ENCODE data around the gene HMGXB3.
A peak's percentile ranks its signal among the peaks of the same experiment; 100 is the strongest.

The HMGXB3 gene

DNA sequence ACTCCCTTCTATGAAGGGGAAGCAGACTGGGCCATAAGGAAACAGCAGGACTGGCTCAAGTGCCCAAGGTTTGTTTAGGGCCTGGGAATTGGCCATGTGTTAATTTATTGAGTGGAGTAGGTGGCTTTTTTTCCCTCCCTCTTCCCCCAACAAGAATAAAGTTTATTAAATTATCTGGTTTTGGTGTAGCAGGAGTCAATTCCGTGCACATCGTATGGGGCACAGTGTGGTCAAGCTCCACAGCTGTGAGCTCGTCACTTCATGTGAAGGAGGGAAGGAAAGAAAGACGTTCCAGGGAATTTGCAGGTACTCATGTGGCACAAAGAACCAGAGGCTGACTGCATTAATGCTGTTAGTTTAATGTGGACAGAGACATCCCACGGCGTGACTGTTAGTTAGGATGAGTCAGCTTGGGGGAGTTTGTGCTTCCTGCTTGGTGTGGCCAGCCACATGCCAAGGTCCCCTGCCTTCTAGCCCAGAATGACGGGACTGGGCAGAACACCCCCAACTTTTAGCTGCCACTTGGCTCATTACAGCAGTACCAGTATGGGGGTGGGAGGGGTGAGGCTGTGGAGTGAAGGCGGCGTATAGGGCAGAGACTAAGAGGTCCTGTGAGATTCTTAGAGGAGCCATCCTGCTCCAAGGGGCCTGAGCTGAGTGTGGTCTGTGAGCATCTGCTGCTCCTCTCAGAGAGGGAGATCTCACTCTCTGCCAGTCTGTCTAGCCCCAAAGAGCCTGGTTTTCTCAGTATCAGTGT is 52.6 kb downstream of the HMGXB3 start:
- Histone ChIP-seq H2BK12ac (ENCODE audit: low read length) (no peak overlapping the region), H4K8ac (ENCODE audit: low read depth, low read length) (no peak overlapping the region), H2AK5ac (ENCODE audit: low read depth, low read length) (no peak overlapping the region), H3K27me3 (ENCODE audit: control insufficient read depth in 3 of 3, insufficient read depth in 3 of 3, low read depth in 1 of 3, low read length in 3 of 3) (no peaks in the 10 kb centered on the region), H3K4me2 (ENCODE audit: insufficient read depth, low read length, poor library complexity, severe bottlenecking) (no peak overlapping the region), H2BK15ac (ENCODE audit: low read length) (no peak overlapping the region), H3K9ac (ENCODE audit: low read depth, low read length, poor library complexity) (no peak overlapping the region), H3K9me3 (replicated peaks in 1 of 2; ENCODE audit: control insufficient read depth in 2 of 2, insufficient read depth in 1 of 2, low read depth in 1 of 2, low read length in 2 of 2) (no peaks in the 10 kb centered on the region), H4K91ac (ENCODE audit: low read depth, low read length, poor library complexity) (no peak overlapping the region), H3K4ac (ENCODE audit: low read length) (no peak overlapping the region), H3K4me3 (ENCODE audit: low read length in 2 of 2) (no peak overlapping the region), H2BK120ac (ENCODE audit: low read depth, low read length) (no peak overlapping the region), H3K23ac (ENCODE audit: low read depth, low read length, poor library complexity) (no peak overlapping the region), H3K4me1 (ENCODE audit: control insufficient read depth in 2 of 2, insufficient read depth in 1 of 2, low read depth in 1 of 2, low read length in 2 of 2) (no peaks in the 10 kb centered on the region), H3K36me3 (replicated peaks in 1 of 2; ENCODE audit: control insufficient read depth in 2 of 2, insufficient read depth in 2 of 2, low read length in 2 of 2) (peaks cover 51 to 84% of the 10 kb centered on the region in 2 donors), H2AFZ (ENCODE audit: low read length) (no peak overlapping the region), H3K27ac (replicated peaks; ENCODE audit: low read length) (no peak overlapping the region), H3K79me1 (ENCODE audit: low read depth, low read length) (no peaks in the 10 kb centered on the region), H2BK5ac (ENCODE audit: low read length) (no peak overlapping the region), H3K18ac (ENCODE audit: low read length) (no peak overlapping the region), H3K14ac (ENCODE audit: low read length) (no peak overlapping the region)
- no peak for DNase-seq (ENCODE audit: low spot score)
- no CpG with 5 or more reads among the region's 9 CpGs for whole genome bisulfite sequencing, 2 donors (ENCODE audit: extremely low coverage in 2 of 2, insufficient read length in 2 of 2, insufficient replicate concordance in 1 of 2)

DNA sequence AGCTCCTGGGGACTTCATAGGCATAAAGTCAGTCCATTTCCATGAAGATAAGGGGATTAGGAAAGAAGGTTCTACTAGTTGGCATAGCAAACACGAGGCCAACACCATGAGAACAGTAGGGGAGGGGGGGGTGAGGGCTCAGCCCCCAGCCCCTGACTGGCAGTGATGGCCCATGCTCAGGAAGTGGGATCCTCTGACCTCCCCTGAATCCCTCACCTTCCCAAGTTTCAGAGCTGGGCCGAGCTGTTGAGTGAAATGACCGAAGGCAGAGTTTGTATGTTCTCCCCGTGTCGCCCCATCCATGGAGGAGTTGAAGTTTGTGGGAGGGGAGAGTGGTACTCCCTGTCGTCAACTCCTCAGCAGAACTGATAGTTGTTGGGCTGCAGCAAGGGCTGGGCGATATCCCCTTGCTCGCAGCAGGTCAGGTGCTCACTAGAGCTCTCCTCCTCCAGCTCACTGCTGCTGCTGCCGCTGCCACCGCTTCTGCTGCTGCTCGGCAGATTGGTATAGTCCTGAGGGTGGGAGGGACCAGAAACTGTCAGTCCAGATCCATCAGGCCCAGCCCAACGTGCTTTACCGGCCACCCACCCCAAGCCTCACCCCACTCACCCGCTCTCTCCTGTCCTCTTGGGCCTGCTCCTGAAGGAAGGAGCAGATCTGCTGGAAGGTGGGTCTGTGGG is 53.3 kb downstream of the HMGXB3 start:
- Histone ChIP-seq H2BK5ac (ENCODE audit: low read length) (no peak overlapping the region), H2BK12ac (ENCODE audit: low read length) (no peak overlapping the region), H2BK15ac (ENCODE audit: low read length) (no peak overlapping the region), H3K4me3 (ENCODE audit: low read length in 2 of 2) (no peak overlapping the region), H3K36me3 (replicated peaks in 1 of 2; ENCODE audit: control insufficient read depth in 2 of 2, insufficient read depth in 2 of 2, low read length in 2 of 2) (peaks cover 46 to 77% of the 10 kb centered on the region in 2 donors), H3K14ac (ENCODE audit: low read length) (no peak overlapping the region), H2AFZ (ENCODE audit: low read length) (no peak overlapping the region), H4K91ac (ENCODE audit: low read depth, low read length, poor library complexity) (no peak overlapping the region), H2BK120ac (ENCODE audit: low read depth, low read length) (no peak overlapping the region), H3K9ac (ENCODE audit: low read depth, low read length, poor library complexity) (no peak overlapping the region), H3K4ac (ENCODE audit: low read length) (no peak overlapping the region), H3K4me2 (ENCODE audit: insufficient read depth, low read length, poor library complexity, severe bottlenecking) (no peak overlapping the region), H3K18ac (ENCODE audit: low read length) (no peak overlapping the region), H3K27ac (replicated peaks; ENCODE audit: low read length) (no peak overlapping the region), H3K23ac (ENCODE audit: low read depth, low read length, poor library complexity) (no peak overlapping the region), H3K9me3 (replicated peaks in 1 of 2; ENCODE audit: control insufficient read depth in 2 of 2, insufficient read depth in 1 of 2, low read depth in 1 of 2, low read length in 2 of 2) (no peaks in the 10 kb centered on the region), H2AK5ac (ENCODE audit: low read depth, low read length) (no peak overlapping the region), H3K27me3 (ENCODE audit: control insufficient read depth in 3 of 3, insufficient read depth in 3 of 3, low read depth in 1 of 3, low read length in 3 of 3) (no peaks in the 10 kb centered on the region), H3K79me1 (ENCODE audit: low read depth, low read length) (no peaks in the 10 kb centered on the region), H3K4me1 (ENCODE audit: control insufficient read depth in 2 of 2, insufficient read depth in 1 of 2, low read depth in 1 of 2, low read length in 2 of 2) (no peaks in the 10 kb centered on the region), H4K8ac (ENCODE audit: low read depth, low read length) (no peak overlapping the region)
- WGBS, 2 donors (ENCODE audit: extremely low coverage in 2 of 2, insufficient read length in 2 of 2, insufficient replicate concordance in 1 of 2), result no CpG with 5 or more reads among the region's 14 CpGs
- no peak for DNase-seq (ENCODE audit: low spot score)

GRCh38 chr5:150054569-150054968 is 54.0 kb downstream of the HMGXB3 start:
- Histone ChIP-seq H2BK120ac (ENCODE audit: low read depth, low read length) (no peak overlapping the region), H3K14ac (ENCODE audit: low read length) (no peak overlapping the region), H3K23ac (ENCODE audit: low read depth, low read length, poor library complexity) (no peak overlapping the region), H2BK15ac (ENCODE audit: low read length) (no peak overlapping the region), H3K27ac (replicated peaks; ENCODE audit: low read length) (no peak overlapping the region), H2AK5ac (ENCODE audit: low read depth, low read length) (no peak overlapping the region), H2BK5ac (ENCODE audit: low read length) (no peak overlapping the region), H3K27me3 (ENCODE audit: control insufficient read depth in 3 of 3, insufficient read depth in 3 of 3, low read depth in 1 of 3, low read length in 3 of 3) (no peaks in the 10 kb centered on the region), H3K4me1 (ENCODE audit: control insufficient read depth in 2 of 2, insufficient read depth in 1 of 2, low read depth in 1 of 2, low read length in 2 of 2) (no peaks in the 10 kb centered on the region), H3K18ac (ENCODE audit: low read length) (no peak overlapping the region), H2BK12ac (ENCODE audit: low read length) (no peak overlapping the region), H3K36me3 (replicated peaks in 1 of 2; ENCODE audit: control insufficient read depth in 2 of 2, insufficient read depth in 2 of 2, low read length in 2 of 2) (peaks cover 41 to 69% of the 10 kb centered on the region in 2 donors), H3K4me3 (ENCODE audit: low read length in 2 of 2) (no peak overlapping the region), H4K91ac (ENCODE audit: low read depth, low read length, poor library complexity) (no peak overlapping the region), H3K4me2 (ENCODE audit: insufficient read depth, low read length, poor library complexity, severe bottlenecking) (no peak overlapping the region), H4K8ac (ENCODE audit: low read depth, low read length) (no peak overlapping the region), H3K4ac (ENCODE audit: low read length) (no peak overlapping the region), H3K79me1 (ENCODE audit: low read depth, low read length) (no peaks in the 10 kb centered on the region), H3K9me3 (replicated peaks in 1 of 2; ENCODE audit: control insufficient read depth in 2 of 2, insufficient read depth in 1 of 2, low read depth in 1 of 2, low read length in 2 of 2) (no peaks in the 10 kb centered on the region), H3K9ac (ENCODE audit: low read depth, low read length, poor library complexity) (no peak overlapping the region), H2AFZ (ENCODE audit: low read length) (no peak overlapping the region)
- no peak for DNase-seq (ENCODE audit: low spot score)
- no CpG with 5 or more reads among the region's 2 CpGs for WGBS, 2 donors (ENCODE audit: extremely low coverage in 2 of 2, insufficient read length in 2 of 2, insufficient replicate concordance in 1 of 2)

DNA sequence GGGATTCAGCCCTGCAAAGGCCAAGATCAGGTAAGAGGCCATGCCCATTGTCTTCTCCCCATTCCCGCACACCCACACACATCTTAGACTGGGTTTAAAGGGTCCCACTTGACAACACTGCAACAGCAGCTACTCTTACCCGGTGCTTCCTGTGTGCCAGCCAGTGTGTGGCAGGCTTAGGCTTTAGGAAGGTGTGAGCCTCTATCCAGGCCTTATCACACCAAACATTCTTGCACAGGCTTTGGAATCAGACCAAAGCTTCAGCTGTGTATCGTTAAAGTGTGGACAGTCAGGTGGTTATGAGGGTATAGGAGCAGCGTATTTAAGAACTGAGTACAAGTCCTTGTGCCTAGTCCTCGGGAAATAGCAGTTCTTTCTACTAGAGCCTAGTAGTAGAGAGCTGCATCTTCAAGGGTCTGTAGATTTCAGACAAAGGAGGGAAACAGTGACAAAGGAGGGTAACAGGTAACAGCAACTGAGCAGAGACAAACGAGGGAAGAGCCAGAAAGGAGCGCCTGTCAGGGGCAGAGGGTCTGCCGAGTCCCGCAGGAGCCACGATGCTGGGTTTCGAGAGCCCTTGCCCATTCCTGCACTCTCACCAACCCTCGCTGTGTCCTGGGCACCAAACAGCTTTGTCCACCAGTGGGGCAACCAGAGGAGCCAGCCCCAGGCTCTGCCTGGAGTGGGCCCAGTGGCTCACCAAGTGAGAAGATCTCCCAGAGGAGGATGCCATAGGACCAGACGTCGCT is 55.0 kb downstream of the HMGXB3 start:
- no peak overlapping the region for H3K4ac ChIP-seq (ENCODE audit: low read length)
- H3K9me3 ChIP-seq (replicated peaks in 1 of 2; ENCODE audit: control insufficient read depth in 2 of 2, insufficient read depth in 1 of 2, low read depth in 1 of 2, low read length in 2 of 2), result no peaks in the 10 kb centered on the region
- no peak overlapping the region for H2AFZ ChIP-seq (ENCODE audit: low read length)
- no peaks in the 10 kb centered on the region for H3K4me1 ChIP-seq (ENCODE audit: control insufficient read depth in 2 of 2, insufficient read depth in 1 of 2, low read depth in 1 of 2, low read length in 2 of 2)
- H2BK12ac ChIP-seq (ENCODE audit: low read length), result no peak overlapping the region
- no peak overlapping the region for H2AK5ac ChIP-seq (ENCODE audit: low read depth, low read length)
- H3K27ac ChIP-seq (replicated peaks; ENCODE audit: low read length), result no peak overlapping the region
- no peak overlapping the region for H3K18ac ChIP-seq (ENCODE audit: low read length)
- H4K8ac ChIP-seq (ENCODE audit: low read depth, low read length), result no peak overlapping the region
- no peaks in the 10 kb centered on the region for H3K79me1 ChIP-seq (ENCODE audit: low read depth, low read length)
- H2BK15ac ChIP-seq (ENCODE audit: low read length), result no peak overlapping the region
- DNase-seq (ENCODE audit: low spot score), result no peak
- H3K14ac ChIP-seq (ENCODE audit: low read length), result no peak overlapping the region
- peak overlapping the region; percentile 9 for H2BK120ac ChIP-seq (ENCODE audit: low read depth, low read length)
- H3K36me3 ChIP-seq (replicated peaks in 1 of 2; ENCODE audit: control insufficient read depth in 2 of 2, insufficient read depth in 2 of 2, low read length in 2 of 2), result peaks cover 33 to 60% of the 10 kb centered on the region in 2 donors
- no peak overlapping the region for H4K91ac ChIP-seq (ENCODE audit: low read depth, low read length, poor library complexity)
- no CpG with 5 or more reads among the region's 14 CpGs for WGBS, 2 donors (ENCODE audit: extremely low coverage in 2 of 2, insufficient read length in 2 of 2, insufficient replicate concordance in 1 of 2)
- no peak overlapping the region for H3K23ac ChIP-seq (ENCODE audit: low read depth, low read length, poor library complexity)
- no peak overlapping the region for H2BK5ac ChIP-seq (ENCODE audit: low read length)
- H3K4me3 ChIP-seq (ENCODE audit: low read length in 2 of 2), result no peak overlapping the region
- H3K27me3 ChIP-seq (ENCODE audit: control insufficient read depth in 3 of 3, insufficient read depth in 3 of 3, low read depth in 1 of 3, low read length in 3 of 3), result no peaks in the 10 kb centered on the region
- H3K9ac ChIP-seq (ENCODE audit: low read depth, low read length, poor library complexity), result no peak overlapping the region
- H3K4me2 ChIP-seq (ENCODE audit: insufficient read depth, low read length, poor library complexity, severe bottlenecking), result no peak overlapping the region

All from neuronal stem cell (in vitro differentiated cells).